HepG2 (cell line): ENCODE results near the gene COMMD10. TPM values are rescaled to one million over a fixed set of nuclear protein-coding genes. Genes with fewer than 3 reads are reported as not detected.

ENCODE experiments used
- DNMT3B ChIP-seq: conservative IDR thresholded peaks from 2 replicates; pipeline ENCODE4 v1.6.1; 2016; ENCODE audit warnings: missing biosample characterization, control low read depth
- PLRG1 ChIP-seq: fragments of 450-650 bp; conservative IDR thresholded peaks from 2 replicates; pipeline ENCODE4 v1.6.1; 2016
- RAD21 ChIP-seq: fragments of 450-650 bp; formaldehyde crosslinking; IDR thresholded peaks from 2 replicates; pipeline ENCODE4 v1.5.0; 2020; ENCODE audit warnings: mild to moderate bottlenecking
- RERE ChIP-seq: IDR thresholded peaks from 2 replicates; pipeline ENCODE4 v1.6.1; 2016; ENCODE audit warnings: low read depth, missing genetic modification reagents, missing compliant biosample characterization
- SUZ12 ChIP-seq: fragments of 150-350 bp; IDR thresholded peaks from 2 replicates; pipeline ENCODE4 v1.6.1; 2014; ENCODE audit warnings: low read depth, low read length
- TGIF2 ChIP-seq: IDR thresholded peaks from 2 replicates; pipeline ENCODE4 v1.6.1; 2016; ENCODE audit warnings: control low read depth, missing compliant biosample characterization
- polyA plus RNA-seq, 8 experiments: library from polyadenylated mRNA; depleted of rRNA in 3 of 8; stranded (reverse) in 7 of 8; unstranded in 1 of 8; fragments of >200 nt; fragmentation: Illumina TruSeq in 4 of 8; extraction: Trizol in 4 of 8; gene quantifications; 2 replicates each; pipeline versions ENCODE4 v1.2.1 to v1.2.3, GENCODE V29; 2011 to 2016; ENCODE audit warnings: low read depth in 4 of 8, missing spikeins in 1 of 8, mixed read lengths in 1 of 8; ENCODE audit not compliant: insufficient read depth in 1 of 8
- total RNA-seq, 5 experiments: library from RNA; depleted of rRNA; stranded (reverse); fragments of >200 nt; fragmentation: Illumina TruSeq; extraction: Trizol; gene quantifications; 2 replicates each; pipeline ENCODE4 v1.2.3, GENCODE V29; 2016; ENCODE audit warnings: low read depth in 1 of 5
- TF ChIP-seq, protein P1 (sequence below): sonication (generic); formaldehyde crosslinking; IDR thresholded peaks from 2 replicates; pipeline ENCODE4 v1.4.0; 2020; ENCODE audit warnings: mild to moderate bottlenecking, missing genetic modification reagents

The COMMD10 gene
- total and polyA plus RNA-seq, 2 of the 13 experiments (the other 11 are each of a cell fraction or from before 2014, with no cell fraction given): 16.9 to 39.3 TPM

- TF ChIP-seq PLRG1: no peak
- TF ChIP-seq, protein P1, sequence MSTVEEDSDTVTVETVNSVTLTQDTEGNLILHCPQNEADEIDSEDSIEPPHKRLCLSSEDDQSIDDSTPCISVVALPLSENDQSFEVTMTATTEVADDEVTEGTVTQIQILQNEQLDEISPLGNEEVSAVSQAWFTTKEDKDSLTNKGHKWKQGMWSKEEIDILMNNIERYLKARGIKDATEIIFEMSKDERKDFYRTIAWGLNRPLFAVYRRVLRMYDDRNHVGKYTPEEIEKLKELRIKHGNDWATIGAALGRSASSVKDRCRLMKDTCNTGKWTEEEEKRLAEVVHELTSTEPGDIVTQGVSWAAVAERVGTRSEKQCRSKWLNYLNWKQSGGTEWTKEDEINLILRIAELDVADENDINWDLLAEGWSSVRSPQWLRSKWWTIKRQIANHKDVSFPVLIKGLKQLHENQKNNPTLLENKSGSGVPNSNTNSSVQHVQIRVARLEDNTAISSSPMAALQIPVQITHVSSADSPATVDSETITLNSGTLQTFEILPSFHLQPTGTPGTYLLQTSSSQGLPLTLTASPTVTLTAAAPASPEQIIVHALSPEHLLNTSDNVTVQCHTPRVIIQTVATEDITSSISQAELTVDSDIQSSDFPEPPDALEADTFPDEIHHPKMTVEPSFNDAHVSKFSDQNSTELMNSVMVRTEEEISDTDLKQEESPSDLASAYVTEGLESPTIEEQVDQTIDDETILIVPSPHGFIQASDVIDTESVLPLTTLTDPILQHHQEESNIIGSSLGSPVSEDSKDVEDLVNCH: no peak
- TF ChIP-seq TGIF2 (CRISPR knock-in tag): no peak
- TF ChIP-seq DNMT3B (CRISPR knock-in tag): no peak
- no peak for TF ChIP-seq RERE (CRISPR knock-in tag)
- TF ChIP-seq SUZ12: no peak
- no peak for TF ChIP-seq RAD21
Measured at GRCh38 chr5:116130471-116130870, 45.6 kb downstream of the COMMD10 start (continued).
